ENCODE data around the gene FUT7.
A peak's percentile ranks its signal among the peaks of the same experiment; 100 is the strongest.

Gene FUT7

GRCh38 chr9:137001857-137002645 is 29.8 kb downstream of the FUT7 start:
- no peak for DNase-seq (ENCODE audit: low spot score)

- no peak for DNase-seq (ENCODE audit: low spot score)
Observed at GRCh38 chr9:137000177-137000930, 31.5 kb downstream of the FUT7 start.

GRCh38 chr9:136997830-136998234 is 34.1 kb downstream of the FUT7 start:
- no peak for DNase-seq (ENCODE audit: low spot score)

- no peak for DNase-seq (ENCODE audit: low spot score)
Observed at GRCh38 chr9:136997371-136997770, 34.5 kb downstream of the FUT7 start.

- no peak for DNase-seq (ENCODE audit: low spot score)
Observed at GRCh38 chr9:136996361-136997292, 35.3 kb downstream of the FUT7 start, which contains the start of gene CLIC3. Gene CLIC3, minus strand, starts transcription at chr9:136996568. Its CDS starts 25 bp downstream, at chr9:136996543.

GRCh38 chr9:136995772-136996311 is 36.0 kb downstream of the FUT7 start:
- DNase-seq (ENCODE audit: low spot score): no peak

GRCh38 chr9:136995362-136995761 is 36.5 kb downstream of the FUT7 start:
- DNase-seq (ENCODE audit: low spot score): no peak

- DNase-seq (ENCODE audit: low spot score): no peak
Observed at GRCh38 chr9:136994888-136995230, 37.0 kb downstream of the FUT7 start.

- no peak for DNase-seq (ENCODE audit: low spot score)
Observed at GRCh38 chr9:136994180-136994887, 37.6 kb downstream of the FUT7 start.

- no peak for DNase-seq (ENCODE audit: low spot score)
Observed at GRCh38 chr9:136992819-136993369, 39.0 kb downstream of the FUT7 start.

GRCh38 chr9:136991993-136992818 is 39.7 kb downstream of the FUT7 start, which contains the start of gene PAXX:
Gene PAXX, plus strand, starts transcription at chr9:136992422. Its CDS starts 22 bp downstream, at chr9:136992444.
- DNase-seq (ENCODE audit: low spot score): peak; percentile 97

- DNase-seq (ENCODE audit: low spot score): no peak
Observed at GRCh38 chr9:136990242-136990911, 41.5 kb downstream of the FUT7 start.

- no peak for DNase-seq (ENCODE audit: low spot score)
Observed at GRCh38 chr9:136988872-136989271, 43.0 kb downstream of the FUT7 start.

GRCh38 chr9:136985853-136986252 is 46.0 kb downstream of the FUT7 start:
- DNase-seq (ENCODE audit: low spot score): no peak

GRCh38 chr9:136985027-136985602 is 46.8 kb downstream of the FUT7 start:
- no peak for DNase-seq (ENCODE audit: low spot score)

- DNase-seq (ENCODE audit: low spot score): no peak
Observed at GRCh38 chr9:136984464-136985026, 47.3 kb downstream of the FUT7 start.

GRCh38 chr9:136983656-136984314 is 48.1 kb downstream of the FUT7 start:
- DNase-seq (ENCODE audit: low spot score): no peak

- no peak for DNase-seq (ENCODE audit: low spot score)
Observed at GRCh38 chr9:136983167-136983566, 48.7 kb downstream of the FUT7 start.

All from COLO829 (cell line).